Lower leg skin (tissue), 3 donors: Measurements from ENCODE around the gene COPS7A.

Experiments
- CTCF ChIP-seq, 3 donors: fragments of 450-650 bp; IDR thresholded peaks; one replicate each; pipeline ENCODE4 v1.5.1; 2016; ENCODE audit warnings: antibody characterized with exemption in 3 of 3, mild to moderate bottlenecking in 3 of 3, moderate library complexity in 2 of 3
- POLR2A ChIP-seq, 2 donors: fragments of 450-650 bp; IDR thresholded peaks; one replicate each; pipeline ENCODE4 v1.6.1; 2016 to 2017; ENCODE audit warnings: antibody characterized with exemption in 2 of 2, mild to moderate bottlenecking in 1 of 2, moderate library complexity in 1 of 2

GRCh38 chr12:6780573-6780972 lies 56.7 kb downstream of the COPS7A start:
- TF ChIP-seq POLR2A (IDR thresholded peaks at IDR 0.05) (no peak), CTCF (IDR thresholded peaks at IDR 0.05) (no peak)
